ENCODE results near the gene CDH22.

DNA sequence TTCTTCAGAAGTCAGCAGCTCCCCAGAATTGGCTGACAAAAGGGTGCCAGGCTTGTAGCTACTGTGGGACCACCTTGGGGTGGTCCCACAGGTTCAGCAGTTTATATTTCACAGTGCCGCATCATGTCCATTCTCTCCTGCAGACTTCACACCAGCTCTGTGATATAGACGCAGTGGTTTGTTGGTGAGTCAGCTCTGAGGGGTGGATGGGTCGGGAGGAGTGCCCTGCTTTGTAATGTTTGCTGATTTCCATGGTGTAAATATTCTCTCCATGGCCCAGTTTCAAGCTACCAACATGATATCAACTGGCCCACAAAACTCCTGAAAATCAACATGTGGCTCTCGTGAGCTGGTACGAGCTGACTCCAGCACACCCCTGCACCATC, 78.2 kb downstream of the CDH22 start:
- TF ChIP-seq TAF1 (IDR thresholded peaks at IDR 0.05; ENCODE audit: borderline replicate concordance, insufficient read depth, low read length) (no peak), SIN3A (IDR thresholded peaks at IDR 0.05; ENCODE audit: borderline replicate concordance, insufficient read depth, low read length) (no peak), POLR2AphosphoS5 (IDR thresholded peaks at IDR 0.05; ENCODE audit: low read depth, low read length) (no peak)
